Lower lobe of right lung (tissue), 2 donors: ENCODE results near the gene DTNB. TPM values are rescaled to one million over a fixed set of nuclear protein-coding genes. Genes with fewer than 3 reads are reported as not detected.

Experiments used
- ATAC-seq, 2 donors: fragments of 200-7000 bp; cut with Tn5 transposase; one replicate each; pipeline ENCODE4 v1.9.1; 2020 to 2022; ENCODE audit warnings: mild to moderate bottlenecking in 2 of 2, moderate library complexity in 2 of 2
- DNase-seq: peaks from one replicate; pipeline ENCODE4 v3.0.0-alpha.2; 2020
- H3K27ac ChIP-seq: fragments of 200-600 bp; one replicate; pipeline ENCODE4 v1.8.0; 2022
- H3K27me3 ChIP-seq: fragments of 200-600 bp; one replicate; pipeline ENCODE4 v1.8.0; 2022; ENCODE audit warnings: low read depth
- H3K36me3 ChIP-seq: fragments of 200-600 bp; one replicate; pipeline ENCODE4 v1.8.0; 2022; ENCODE audit warnings: mild to moderate bottlenecking
- H3K4me1 ChIP-seq: fragments of 200-600 bp; one replicate; pipeline ENCODE4 v1.8.0; 2022
- H3K4me3 ChIP-seq: fragments of 200-600 bp; one replicate; pipeline ENCODE4 v1.8.0; 2022; ENCODE audit warnings: mild to moderate bottlenecking
- H3K9me3 ChIP-seq: fragments of 200-600 bp; one replicate; pipeline ENCODE4 v1.8.0; 2022
- intact Hi-C: fragments of 100-400 bp; cut with DNase I; formaldehyde crosslinking; loops from one replicate; pipeline ENCODE4 v1.11.0; 2022
- total RNA-seq: library from RNA; stranded (reverse); fragmentation: NEBNext Ultra II Directional; extraction: Animal tissue kit (Norgen Biotek cat#: 25700); gene quantifications from one replicate; pipeline ENCODE4 v1.2.1, GENCODE V29; 2021
- TF ChIP-seq, protein P1 (sequence below): fragments of 200-600 bp; IDR thresholded peaks from one replicate; pipeline ENCODE4 v1.8.0; 2022; ENCODE audit warnings: antibody characterized with exemption, mild to moderate bottlenecking
- donor health status: DM: no; HTN: yes; CAD: no; lungs with severe emphysema.

The DTNB gene
- total RNA-seq, 1 donor from 2014 or later = 32.9 TPM

DNA sequence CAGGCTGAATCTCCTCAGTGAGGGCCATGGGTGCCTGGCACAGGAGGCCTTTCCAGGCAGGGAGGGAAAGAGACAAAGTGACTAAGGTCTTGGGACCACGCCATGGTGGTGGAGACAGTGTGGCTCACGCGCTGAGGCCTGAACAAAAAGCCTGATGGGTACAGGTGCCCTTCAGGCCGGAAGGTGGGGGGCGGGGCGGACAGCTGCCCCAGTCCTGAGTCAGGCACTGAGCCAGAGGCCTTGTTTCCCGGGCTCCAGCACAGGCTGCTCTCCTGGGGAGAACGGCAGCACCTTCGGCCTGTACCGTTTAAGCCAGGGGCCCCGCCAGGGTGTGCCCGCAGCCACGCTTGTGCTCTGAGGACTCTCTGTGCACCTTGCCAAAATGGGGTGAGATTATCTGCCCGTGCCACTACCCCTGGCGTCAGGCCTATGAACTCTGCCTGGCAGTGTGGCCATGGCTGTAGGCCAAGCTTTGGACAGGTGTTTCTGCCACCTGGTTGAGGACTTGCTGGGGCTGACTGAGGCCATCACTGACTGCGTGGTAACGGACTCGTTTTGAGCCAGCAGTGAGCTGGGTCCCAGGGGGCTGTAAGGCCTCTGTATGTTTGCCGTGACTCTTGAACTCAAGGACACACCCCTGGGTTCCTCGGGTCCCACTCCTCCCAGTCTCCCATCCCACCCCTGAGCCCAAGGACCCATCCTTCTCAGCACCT, 300.0 kb downstream of the DTNB start:
- no peaks in the 10 kb centered on the region for H3K36me3 ChIP-seq
- no peaks in the 10 kb centered on the region for H3K9me3 ChIP-seq
- H3K4me1 ChIP-seq = peaks cover 21% of the 10 kb centered on the region
- no peak overlapping the region for H3K4me3 ChIP-seq
- DNase-seq (peak; percentile 68), ATAC-seq (peak; percentile 37 to 44)
- no peaks in the 10 kb centered on the region for H3K27me3 ChIP-seq
- TF ChIP-seq, protein P1, sequence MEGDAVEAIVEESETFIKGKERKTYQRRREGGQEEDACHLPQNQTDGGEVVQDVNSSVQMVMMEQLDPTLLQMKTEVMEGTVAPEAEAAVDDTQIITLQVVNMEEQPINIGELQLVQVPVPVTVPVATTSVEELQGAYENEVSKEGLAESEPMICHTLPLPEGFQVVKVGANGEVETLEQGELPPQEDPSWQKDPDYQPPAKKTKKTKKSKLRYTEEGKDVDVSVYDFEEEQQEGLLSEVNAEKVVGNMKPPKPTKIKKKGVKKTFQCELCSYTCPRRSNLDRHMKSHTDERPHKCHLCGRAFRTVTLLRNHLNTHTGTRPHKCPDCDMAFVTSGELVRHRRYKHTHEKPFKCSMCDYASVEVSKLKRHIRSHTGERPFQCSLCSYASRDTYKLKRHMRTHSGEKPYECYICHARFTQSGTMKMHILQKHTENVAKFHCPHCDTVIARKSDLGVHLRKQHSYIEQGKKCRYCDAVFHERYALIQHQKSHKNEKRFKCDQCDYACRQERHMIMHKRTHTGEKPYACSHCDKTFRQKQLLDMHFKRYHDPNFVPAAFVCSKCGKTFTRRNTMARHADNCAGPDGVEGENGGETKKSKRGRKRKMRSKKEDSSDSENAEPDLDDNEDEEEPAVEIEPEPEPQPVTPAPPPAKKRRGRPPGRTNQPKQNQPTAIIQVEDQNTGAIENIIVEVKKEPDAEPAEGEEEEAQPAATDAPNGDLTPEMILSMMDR = no peak
- H3K27ac ChIP-seq = no peak overlapping the region
- intact Hi-C loops = no loop called here

DNA sequence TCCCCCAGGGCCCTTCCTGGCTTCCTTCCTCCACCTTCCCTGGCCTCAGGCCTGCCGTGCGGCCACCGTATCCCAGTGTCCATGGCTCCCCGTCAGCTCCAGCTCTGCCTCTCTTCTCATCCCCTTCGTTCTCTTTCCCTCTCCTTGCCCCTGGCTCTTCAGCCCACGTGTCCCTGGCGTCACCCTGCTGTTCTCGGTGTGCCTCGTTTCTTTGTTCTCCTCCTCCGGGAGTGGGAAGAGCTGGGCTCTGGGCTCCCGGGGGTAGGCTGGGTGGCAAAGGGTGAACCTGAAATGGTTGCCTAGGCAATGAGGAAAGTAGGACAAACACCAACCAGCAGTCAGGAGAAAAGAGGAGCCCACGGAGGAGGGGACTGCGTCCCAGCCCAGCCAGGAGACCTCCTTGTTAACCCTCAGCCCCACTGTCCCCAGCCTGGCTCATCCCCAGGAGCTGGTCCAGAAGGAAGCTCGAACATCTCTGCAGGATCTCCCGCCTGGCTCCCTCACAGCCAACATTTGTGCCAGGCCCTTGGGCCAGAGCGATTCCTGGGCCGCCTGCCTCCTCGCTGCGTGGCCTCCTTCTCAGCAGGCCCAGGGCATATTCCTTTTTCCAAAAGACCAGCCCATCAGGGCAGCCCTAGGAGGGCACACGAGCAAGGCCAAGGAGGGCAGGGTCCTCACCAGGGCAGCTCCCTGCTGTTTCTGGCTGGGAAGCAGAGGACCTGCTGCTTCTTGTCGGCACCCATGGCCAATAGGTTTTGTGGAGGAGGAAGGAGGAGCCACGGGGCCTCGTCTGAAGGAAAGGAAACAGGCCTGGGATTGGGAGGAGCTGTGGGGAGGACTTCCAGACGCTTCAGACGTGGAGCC, 300.7 kb downstream of the DTNB start:
- TF ChIP-seq, protein P1 = no peak
- intact Hi-C loops = no loop called here
- no peak overlapping the region for H3K4me3 ChIP-seq
- H3K27ac ChIP-seq = no peak overlapping the region
- peaks cover 16% of the 10 kb centered on the region for H3K4me1 ChIP-seq
- H3K27me3 ChIP-seq = no peaks in the 10 kb centered on the region
- ATAC-seq (no peak), DNase-seq (no peak)
- no peaks in the 10 kb centered on the region for H3K9me3 ChIP-seq
- no peaks in the 10 kb centered on the region for H3K36me3 ChIP-seq

DNA sequence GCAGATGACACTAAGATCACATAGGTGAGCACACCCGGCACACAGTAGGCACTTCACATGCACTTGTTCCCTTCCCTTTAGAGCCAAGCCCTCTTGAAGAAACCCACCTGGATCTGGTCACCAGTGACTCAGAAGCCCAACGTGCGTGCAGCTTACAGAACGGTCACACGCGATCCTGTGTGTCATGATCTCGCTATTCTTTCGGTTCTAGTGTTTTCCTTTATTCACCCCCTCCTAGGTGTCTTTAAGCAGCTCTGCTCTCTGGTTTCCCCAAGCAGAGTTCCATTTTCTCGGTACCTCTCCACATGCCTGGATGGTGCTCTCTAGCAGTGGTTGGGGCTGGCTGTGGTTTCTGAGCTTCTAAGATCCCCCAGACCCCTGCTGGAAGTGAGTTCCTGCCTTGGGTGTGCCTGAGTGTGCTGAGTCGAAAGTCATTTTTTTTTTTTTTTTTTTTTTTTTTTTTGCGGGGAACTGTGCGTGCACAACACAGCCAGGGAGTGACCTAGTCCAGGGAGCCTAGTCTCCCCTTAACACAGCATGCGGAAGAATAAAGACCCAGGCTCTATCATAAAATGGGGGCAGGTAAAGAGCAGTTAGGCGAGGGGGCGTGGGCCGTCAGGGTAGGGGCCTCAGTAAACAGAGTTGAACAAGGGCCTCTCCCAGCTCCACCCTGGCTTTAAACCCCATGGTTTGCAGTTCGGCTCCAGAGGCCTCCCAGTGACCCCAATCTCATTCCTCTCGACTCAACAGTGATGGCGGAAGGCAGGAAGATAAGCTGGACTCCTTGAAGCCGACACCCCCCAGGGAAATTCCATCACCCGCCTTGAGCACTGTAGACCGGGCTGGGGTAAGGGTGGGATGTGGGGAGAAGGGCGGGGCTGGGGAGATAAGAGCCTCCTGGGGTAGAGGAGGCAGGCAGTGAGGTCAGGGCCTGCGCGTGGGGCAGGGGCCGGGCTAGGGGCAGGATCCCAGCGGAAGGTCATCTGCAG, 301.8 kb downstream of the DTNB start:
- Histone ChIP-seq H3K9me3 (no peaks in the 10 kb centered on the region), H3K36me3 (no peaks in the 10 kb centered on the region), H3K27ac (no peak overlapping the region), H3K4me1 (peaks cover 5% of the 10 kb centered on the region), H3K4me3 (no peak overlapping the region), H3K27me3 (no peaks in the 10 kb centered on the region)
- intact Hi-C loops = no loop called here
- DNase-seq = no peak
- TF ChIP-seq, protein P1 = no peak
- ATAC-seq = no peak

GRCh38 chr2:25369876-25370275, 303.5 kb downstream of the DTNB start:
- DNase-seq = no peak
- no peaks in the 10 kb centered on the region for H3K36me3 ChIP-seq
- H3K4me3 ChIP-seq = no peak overlapping the region
- intact Hi-C loops = no loop called here
- no peaks in the 10 kb centered on the region for H3K4me1 ChIP-seq
- H3K27me3 ChIP-seq = no peaks in the 10 kb centered on the region
- H3K9me3 ChIP-seq = no peaks in the 10 kb centered on the region
- ATAC-seq = no peak
- no peak overlapping the region for H3K27ac ChIP-seq
- TF ChIP-seq, protein P1 = no peak

GRCh38 chr2:25369439-25369838, 303.9 kb downstream of the DTNB start:
- Histone ChIP-seq H3K27me3 (no peaks in the 10 kb centered on the region), H3K4me1 (no peaks in the 10 kb centered on the region), H3K9me3 (no peaks in the 10 kb centered on the region), H3K4me3 (no peak overlapping the region), H3K27ac (no peak overlapping the region), H3K36me3 (no peaks in the 10 kb centered on the region)
- ATAC-seq = no peak
- intact Hi-C loops = no loop called here
- TF ChIP-seq, protein P1 = no peak
- DNase-seq = no peak
